Measurements from ENCODE around the gene RAI2.
A peak's percentile ranks its signal among the peaks of the same experiment; 100 is the strongest.

RAI2 gene

GRCh38 chrX:17860811-17861488 is at the start of gene RAI2:
Gene RAI2 (minus strand): TSS chrX:17861298. CDS start chrX:17802010, 59,288 bp downstream.
- DNase-seq = no peak

DNA sequence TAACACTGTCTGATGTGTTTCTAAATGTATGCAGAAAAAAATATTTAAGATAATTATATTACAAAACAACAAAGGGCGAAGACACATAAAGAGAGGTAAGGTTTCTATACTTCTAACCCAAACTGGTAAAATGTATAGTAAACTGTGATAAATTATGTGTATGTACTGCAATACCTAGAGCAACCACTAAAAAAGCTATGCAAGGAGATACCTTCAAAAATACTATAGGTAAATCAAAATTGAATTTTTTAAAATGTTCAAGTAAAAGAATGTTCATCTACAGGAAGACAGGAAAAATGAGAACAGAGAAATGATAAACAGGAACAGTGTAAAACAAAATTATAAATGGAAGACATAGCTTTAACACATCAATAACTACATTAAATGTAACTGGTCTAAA is 27.3 kb upstream of the RAI2 start:
- DNase-seq = no peak

- DNase-seq = no peak
These were observed 21.6 kb upstream of the RAI2 start for GRCh38 chrX:17882680-17883079.

DNA sequence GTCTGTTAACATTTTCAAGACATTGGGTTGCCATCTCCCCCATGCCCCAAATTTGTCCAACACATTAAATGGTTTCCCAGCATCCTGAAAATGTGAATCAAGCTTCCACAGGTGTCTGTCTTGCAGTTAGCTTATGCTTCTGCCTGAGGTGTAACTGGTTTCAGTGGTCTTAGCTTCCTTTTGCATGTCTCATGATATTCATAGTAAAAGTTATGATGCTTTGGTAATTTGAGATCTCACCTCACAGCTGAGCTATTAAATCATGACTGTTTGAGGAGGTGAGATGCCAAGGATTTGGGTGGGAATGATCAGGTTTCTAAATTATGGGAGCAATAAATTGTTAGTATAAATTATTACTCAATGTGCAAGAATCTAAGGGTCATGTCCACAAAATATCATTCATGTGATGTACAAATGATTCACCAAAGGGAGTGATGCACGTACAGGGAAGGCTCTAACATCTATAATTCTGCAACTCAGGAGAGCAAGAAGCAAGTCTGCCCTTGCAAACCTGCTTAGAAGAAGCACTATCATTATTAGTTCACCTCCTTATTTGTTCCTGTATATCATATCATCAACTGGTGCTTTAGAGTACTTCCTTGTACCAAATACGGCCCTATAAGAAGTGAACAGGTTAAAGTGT is 17.1 kb upstream of the RAI2 start:
- no peak for DNase-seq

- DNase-seq = no peak
These were observed 15.0 kb upstream of the RAI2 start for GRCh38 chrX:17876135-17876534.

GRCh38 chrX:17869580-17869979 is 8.5 kb upstream of the RAI2 start:
- DNase-seq = no peak

GRCh38 chrX:17861489-17862011 is 452 bp upstream of the RAI2 start:
- DNase-seq = no peak

- no peak for DNase-seq
These were observed 818 bp downstream of the RAI2 start for GRCh38 chrX:17860179-17860780.

DNA sequence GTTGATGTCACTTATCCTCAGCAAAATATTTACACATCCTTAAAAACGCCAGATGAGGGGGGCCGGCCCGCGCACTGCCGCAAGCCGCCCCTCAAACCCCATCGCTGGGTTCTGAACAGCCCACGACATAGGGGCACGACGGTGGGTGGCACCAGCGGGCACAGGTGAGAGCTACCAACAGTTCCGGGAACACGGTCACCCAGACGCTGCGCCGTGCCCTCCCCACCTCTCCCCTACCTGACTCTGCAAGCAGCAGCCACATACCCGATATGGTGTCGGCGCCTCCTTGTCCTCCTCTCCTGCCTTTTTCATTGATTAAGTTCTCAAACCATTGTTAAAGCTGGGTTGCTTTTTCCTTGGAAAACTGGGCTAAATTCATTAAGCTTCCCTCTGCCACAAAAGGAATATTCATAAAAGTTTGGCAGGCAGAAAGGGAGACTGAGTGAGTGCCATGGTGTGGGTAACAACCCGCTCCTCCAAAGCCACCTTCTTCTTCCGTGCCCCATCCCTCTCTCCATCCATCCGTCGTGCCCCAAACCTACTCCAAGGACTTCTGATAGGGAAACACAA is 1.4 kb downstream of the RAI2 start:
- DNase-seq = peak; percentile 26

- no peak for DNase-seq
These were observed 6.6 kb downstream of the RAI2 start for GRCh38 chrX:17854531-17854930.

DNA sequence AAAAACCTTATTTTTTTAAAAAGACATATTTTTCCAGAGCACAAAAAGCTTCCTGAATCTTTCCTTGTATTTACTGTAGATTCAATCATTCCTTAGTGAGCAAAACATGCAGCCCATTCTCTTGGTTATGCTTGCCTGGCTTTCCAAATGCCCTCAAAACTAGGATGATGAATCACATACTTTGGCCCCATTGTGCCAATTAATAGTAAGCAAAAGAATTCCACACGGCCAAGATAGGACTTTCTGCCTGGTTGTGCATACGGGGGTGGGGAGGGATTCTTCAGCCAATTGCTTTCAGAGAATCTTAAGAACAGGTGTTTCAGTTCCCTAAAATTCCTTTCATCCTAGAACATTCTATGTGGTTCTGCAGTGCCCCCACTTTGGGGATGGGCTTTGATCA is 7.0 kb downstream of the RAI2 start:
- DNase-seq = no peak

- DNase-seq = no peak
These were observed 9.2 kb downstream of the RAI2 start for GRCh38 chrX:17851874-17852273.

- no peak for DNase-seq
These were observed 12.4 kb downstream of the RAI2 start for GRCh38 chrX:17848545-17849265.

DNA sequence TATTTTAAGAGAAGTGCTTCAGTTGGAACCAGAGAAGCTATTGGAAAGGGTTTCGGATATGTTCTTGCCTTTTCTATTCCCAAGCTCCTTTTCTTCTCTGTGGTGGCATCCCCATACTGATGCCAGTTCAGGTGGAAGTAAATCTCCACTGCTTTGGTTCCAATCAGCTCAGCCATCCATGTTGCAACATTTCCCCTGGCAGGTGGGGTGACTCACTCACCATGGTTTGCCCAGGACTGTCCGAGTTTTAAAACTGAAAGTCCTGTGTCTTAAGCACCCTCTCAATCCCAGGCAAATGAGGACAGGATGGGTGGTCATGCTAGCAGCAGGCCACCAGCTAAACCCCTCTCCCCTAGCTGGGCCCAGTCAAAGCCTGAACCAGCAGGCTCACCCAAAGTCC is 15.1 kb downstream of the RAI2 start:
- DNase-seq = no peak

DNA sequence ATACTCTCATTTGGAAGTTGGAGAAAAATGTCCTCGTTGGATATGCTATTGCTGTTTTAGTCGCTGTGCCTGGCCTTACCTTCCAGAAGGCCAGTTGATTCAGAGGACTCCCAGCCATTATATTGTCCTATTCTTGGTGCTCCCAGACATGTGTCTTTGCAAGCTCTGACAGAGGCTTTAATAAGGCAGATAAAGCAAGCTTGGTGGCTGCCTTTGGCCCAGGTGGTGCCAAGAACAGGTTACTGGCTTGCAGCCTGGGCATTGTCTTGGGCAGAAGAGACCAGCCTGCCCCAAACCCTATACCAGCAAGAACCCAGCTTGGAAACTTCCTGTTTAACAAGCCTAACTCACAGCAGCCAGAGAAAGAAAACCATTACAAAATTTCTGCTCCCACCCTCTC is 16.9 kb downstream of the RAI2 start:
- no peak for DNase-seq

- no peak for DNase-seq
These were observed 18.2 kb downstream of the RAI2 start for GRCh38 chrX:17842769-17843525.

DNA sequence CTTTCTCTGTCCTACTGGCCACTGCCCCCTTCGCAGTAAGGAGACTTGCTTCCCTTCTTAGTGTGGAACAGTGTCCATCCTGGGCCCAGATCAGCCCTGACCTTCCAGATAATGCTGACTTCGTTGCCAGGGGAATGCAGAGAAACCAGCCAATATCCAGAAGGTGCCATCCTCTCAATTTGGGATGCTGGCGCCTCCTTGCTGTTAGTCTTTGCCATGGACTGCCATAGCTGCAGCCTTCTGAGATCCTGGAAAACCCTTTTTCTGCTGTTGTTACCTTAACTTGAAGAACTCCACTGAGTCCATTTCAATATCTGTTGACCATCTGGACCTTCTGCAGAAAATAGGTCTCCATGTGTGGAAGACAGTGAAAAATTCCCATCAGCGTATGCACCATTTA is 21.8 kb downstream of the RAI2 start:
- no peak for DNase-seq

GRCh38 chrX:17836830-17837229 is 24.3 kb downstream of the RAI2 start:
- no peak for DNase-seq

- no peak for DNase-seq
These were observed 27.1 kb downstream of the RAI2 start for GRCh38 chrX:17833954-17834353.

DNA sequence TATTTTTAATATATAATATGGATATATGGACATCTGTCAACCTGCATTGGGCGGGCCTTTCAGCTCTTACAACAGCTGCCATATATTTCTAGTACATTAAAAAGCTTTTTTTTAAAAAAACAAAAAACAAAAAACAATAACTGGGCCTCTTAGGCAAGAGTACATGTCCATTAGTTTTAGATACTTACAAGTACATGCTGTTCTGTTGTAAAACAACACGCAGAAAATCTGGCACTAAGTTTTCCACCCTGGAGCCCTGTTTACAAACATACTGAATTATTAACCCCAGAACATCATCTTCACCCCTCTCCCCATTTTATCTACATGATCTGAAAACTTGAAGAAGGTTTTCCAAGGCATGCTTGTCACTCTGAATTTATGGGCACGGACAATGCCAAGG is 29.8 kb downstream of the RAI2 start:
- DNase-seq = no peak

GRCh38 chrX:17830211-17830610 is 30.9 kb downstream of the RAI2 start:
- DNase-seq = no peak

DNA sequence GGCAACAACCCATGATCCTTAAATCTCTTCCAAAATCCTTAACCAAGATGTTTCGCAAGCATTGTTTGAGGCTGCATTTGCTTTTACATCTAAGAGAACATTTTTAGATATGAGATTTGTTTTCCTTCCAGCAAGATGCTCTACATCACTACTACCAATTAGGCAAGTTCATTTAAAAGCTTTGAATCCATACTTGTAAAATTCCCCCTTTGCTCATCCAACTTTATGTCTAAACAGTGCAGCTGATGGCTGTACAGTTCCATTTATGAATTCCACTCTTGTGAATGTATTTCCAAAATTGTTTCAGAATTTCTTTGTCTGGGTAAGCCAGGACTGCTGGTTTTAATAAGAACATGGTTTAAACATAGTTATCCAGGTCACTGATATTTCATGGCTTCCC is 31.5 kb downstream of the RAI2 start:
- no peak for DNase-seq

Measured in stimulated activated CD8-positive, alpha-beta memory T cell treated with anti-CD3 and anti-CD28 coated beads, Interleukin-4, amount 100 ng/mL, for 48 hours (primary cell).